Urinary bladder (tissue), 4 donors: ENCODE data around the gene TPM2. TPM values are rescaled to one million over a fixed set of nuclear protein-coding genes. Genes with fewer than 3 reads are reported as not detected.
"Not testable (repeated sequence)": the region's sequence is repeated elsewhere in the genome, so short reads cannot be mapped to it uniquely, and the experiment has no call there.

ENCODE experiments used
- DNase-seq: peaks from one replicate; pipeline ENCODE4 v3.0.0-alpha.2; 2015; ENCODE audit errors: extremely low spot score
- H3K27ac ChIP-seq: one replicate; pipeline ENCODE4 v1.5.1; 2013; ENCODE audit warnings: low read depth, mild to moderate bottlenecking, moderate library complexity
- H3K36me3 ChIP-seq: one replicate; pipeline ENCODE4 v1.6.1; 2013; ENCODE audit warnings: mild to moderate bottlenecking, moderate library complexity; ENCODE audit not compliant: insufficient read depth
- H3K4me1 ChIP-seq: one replicate; pipeline ENCODE4 v1.6.1; 2013; ENCODE audit warnings: mild to moderate bottlenecking, moderate library complexity; ENCODE audit not compliant: insufficient read depth
- H3K4me3 ChIP-seq: one replicate; pipeline ENCODE4 v1.5.1; 2013; ENCODE audit warnings: low read depth, low read length
- WGBS: extraction: QIAGEN DNeasy Blood & Tissue Kit; methylation state at CpG from one replicate; pipeline ENCODE4 v1.1.7; 2013; 5-methylcytosine and 5-hydroxymethylcytosine counted together
- polyA plus RNA-seq: library from polyadenylated mRNA; stranded (reverse); fragments of 200-250 nt; gene quantifications from one replicate; pipeline ENCODE4 v1.2.3, GENCODE V29; 2013
- small RNA-seq: library from RNA; depleted of rRNA; stranded (forward); fragments of <200 nt; gene quantifications from one replicate; pipeline ENCODE3, GENCODE V24; 2014
- total RNA-seq: library from RNA; depleted of rRNA; stranded (reverse); fragments of >200 nt; gene quantifications from one replicate; pipeline ENCODE4 v1.2.3, GENCODE V29; 2014
- donor health status: healthy with polysubstance abuse.
- donor health status: healthy.

TPM2 gene
- total and polyA plus RNA-seq, 2 donors, result 907 to 7,869 TPM

GRCh38 chr9:35640431-35640830, 49.3 kb downstream of the TPM2 start:
- not testable (repeated sequence) for H3K4me1 ChIP-seq, H3K4me3 ChIP-seq, H3K27ac ChIP-seq, H3K36me3 ChIP-seq, DNase-seq
- 98% methylated on average over 15 of the region's 15 CpGs for WGBS

- no peaks in the 10 kb centered on the region for H3K4me1 ChIP-seq
- H3K4me3 ChIP-seq, result no peak overlapping the region
- no peaks in the 10 kb centered on the region for H3K36me3 ChIP-seq
- H3K27ac ChIP-seq, result no peak overlapping the region
- 89% methylated on average over 1 of the region's 1 CpG for WGBS
- no peak for DNase-seq
Measured at GRCh38 chr9:35639631-35640030, 50.1 kb downstream of the TPM2 start.

GRCh38 chr9:35639225-35639624, 50.5 kb downstream of the TPM2 start:
- H3K4me1 ChIP-seq, H3K27ac ChIP-seq, H3K4me3 ChIP-seq, DNase-seq, H3K36me3 ChIP-seq: not testable (repeated sequence)
- 68% methylated on average over 1 of the region's 1 CpG for WGBS

- not testable (repeated sequence) for DNase-seq, H3K36me3 ChIP-seq
- 80% methylated on average over 7 of the region's 8 CpGs for WGBS
Measured at GRCh38 chr9:35638751-35639150, 51.0 kb downstream of the TPM2 start.

GRCh38 chr9:35637427-35637955, 52.2 kb downstream of the TPM2 start:
- DNase-seq, H3K4me1 ChIP-seq, H3K27ac ChIP-seq, H3K36me3 ChIP-seq, H3K4me3 ChIP-seq: not testable (repeated sequence)
- WGBS, result 94% methylated on average over 9 of the region's 9 CpGs

More at GRCh38 chr9:35638751-35639150, 51.0 kb downstream of the TPM2 start:
- H3K27ac ChIP-seq, H3K4me3 ChIP-seq, H3K4me1 ChIP-seq: not testable (repeated sequence)

GRCh38 chr9:35636877-35637246, 52.9 kb downstream of the TPM2 start:
- WGBS, result 96% methylated on average over 6 of the region's 6 CpGs
- not testable (repeated sequence) for H3K4me1 ChIP-seq, H3K36me3 ChIP-seq, H3K4me3 ChIP-seq, H3K27ac ChIP-seq, DNase-seq

GRCh38 chr9:35636135-35636876, 53.4 kb downstream of the TPM2 start:
- H3K27ac ChIP-seq, result no peak overlapping the region
- no peak overlapping the region for H3K4me3 ChIP-seq
- no peak for DNase-seq
- WGBS, result 85% methylated on average over 9 of the region's 9 CpGs
- H3K36me3 ChIP-seq, result no peaks in the 10 kb centered on the region
- no peaks in the 10 kb centered on the region for H3K4me1 ChIP-seq

- no peak overlapping the region for H3K4me3 ChIP-seq
- DNase-seq, result no peak
Measured at GRCh38 chr9:35635730-35636129, 54.0 kb downstream of the TPM2 start.

More at GRCh38 chr9:35635730-35636129, 54.0 kb downstream of the TPM2 start:
- Histone ChIP-seq H3K4me1 (no peaks in the 10 kb centered on the region), H3K36me3 (no peaks in the 10 kb centered on the region), H3K27ac (no peak overlapping the region)

Small RNAs within 50 kb of the gene (small RNA-seq; reads per million reads assigned to genes)
- gene MIR6853 (0.09 reads per million), gene RMRP (not detected), gene RN7SL22P (not detected)

Other genes starting within 250 kb of the TPM2 start
- gene RUSC2, start 199.8 kb downstream of the TPM2 start, total RNA-seq, result 17.2 TPM
- 42.5 TPM for gene RUSC2, start 199.8 kb downstream of the TPM2 start, polyA plus RNA-seq
- gene TESK1, start 84.7 kb downstream of the TPM2 start, total RNA-seq, result 6.8 TPM
- 52.9 TPM for gene TESK1, start 84.7 kb downstream of the TPM2 start, polyA plus RNA-seq
- 1.5 TPM for gene CD72, start 71.5 kb downstream of the TPM2 start, total RNA-seq
- 1.6 TPM for gene CD72, start 71.5 kb downstream of the TPM2 start, polyA plus RNA-seq
- gene SIT1, start 39.0 kb downstream of the TPM2 start, total RNA-seq, result 0.48 TPM
- 0.60 TPM for gene SIT1, start 39.0 kb downstream of the TPM2 start, polyA plus RNA-seq
- 99,097 TPM for gene RMRP, start 31.9 kb downstream of the TPM2 start, total RNA-seq
- gene RMRP, start 31.9 kb downstream of the TPM2 start, polyA plus RNA-seq, result not detected
- gene CCDC107, start 31.6 kb downstream of the TPM2 start, total RNA-seq, result 10.7 TPM
- 71.5 TPM for gene CCDC107, start 31.6 kb downstream of the TPM2 start, polyA plus RNA-seq
- 4.7 TPM for gene ARHGEF39, start 24.7 kb downstream of the TPM2 start, total RNA-seq
- 1.1 TPM for gene ARHGEF39, start 24.7 kb downstream of the TPM2 start, polyA plus RNA-seq
- 0.37 TPM for gene CA9, start 16.0 kb downstream of the TPM2 start, total RNA-seq
- 1.8 TPM for gene CA9, start 16.0 kb downstream of the TPM2 start, polyA plus RNA-seq
- gene TLN1, start 42.3 kb upstream of the TPM2 start, total RNA-seq, result 154 TPM
- 533 TPM for gene TLN1, start 42.3 kb upstream of the TPM2 start, polyA plus RNA-seq
- 28.2 TPM for gene CREB3, start 42.7 kb upstream of the TPM2 start, total RNA-seq
- gene CREB3, start 42.7 kb upstream of the TPM2 start, polyA plus RNA-seq, result 50.0 TPM
- gene GBA2, start 59.3 kb upstream of the TPM2 start, total RNA-seq, result 36.0 TPM
- gene GBA2, start 59.3 kb upstream of the TPM2 start, polyA plus RNA-seq, result 51.4 TPM
- gene RGP1, start 59.4 kb upstream of the TPM2 start, total RNA-seq, result 12.1 TPM
- gene RGP1, start 59.4 kb upstream of the TPM2 start, polyA plus RNA-seq, result 16.7 TPM
- 0.53 TPM for gene MSMP, start 64.4 kb upstream of the TPM2 start, total RNA-seq
- gene MSMP, start 64.4 kb upstream of the TPM2 start, polyA plus RNA-seq, result 0.42 TPM
- 23.1 TPM for gene NPR2, start 101.7 kb upstream of the TPM2 start, total RNA-seq
- gene NPR2, start 101.7 kb upstream of the TPM2 start, polyA plus RNA-seq, result 30.6 TPM
- 1.9 TPM for gene SPAG8, start 122.3 kb upstream of the TPM2 start, total RNA-seq
- 1.9 TPM for gene SPAG8, start 122.3 kb upstream of the TPM2 start, polyA plus RNA-seq
- gene HINT2, start 125.1 kb upstream of the TPM2 start, total RNA-seq, result 12.8 TPM
- 53.8 TPM for gene HINT2, start 125.1 kb upstream of the TPM2 start, polyA plus RNA-seq
- gene FAM221B, start 138.8 kb upstream of the TPM2 start, total RNA-seq, result 0.21 TPM
- gene FAM221B, start 138.8 kb upstream of the TPM2 start, polyA plus RNA-seq, result not detected
- 4.8 TPM for gene TMEM8B, start 139.3 kb upstream of the TPM2 start, total RNA-seq
- 23.8 TPM for gene TMEM8B, start 139.3 kb upstream of the TPM2 start, polyA plus RNA-seq
- gene OR13J1, start 180.5 kb upstream of the TPM2 start, total RNA-seq, result not detected
- gene OR13J1, start 180.5 kb upstream of the TPM2 start, polyA plus RNA-seq, result not detected
- 0.42 TPM for gene HRCT1, start 216.3 kb upstream of the TPM2 start, total RNA-seq
- 15.8 TPM for gene HRCT1, start 216.3 kb upstream of the TPM2 start, polyA plus RNA-seq
- gene SPAAR, start 219.6 kb upstream of the TPM2 start, total RNA-seq, result not detected
- gene SPAAR, start 219.6 kb upstream of the TPM2 start, polyA plus RNA-seq, result 1.4 TPM